MM.1S (cell line): ENCODE data around the gene FAM174C.

Experiments used
- CTCF ChIP-seq: fragments of 300-600 bp; sonication (generic); IDR thresholded peaks from 2 replicates; pipeline ENCODE4 v1.5.1; 2016; ENCODE audit warnings: antibody characterized with exemption, low read length, mixed read lengths
- EZH2 ChIP-seq: fragments of 300-600 bp; sonication (generic); optimal IDR thresholded peaks from 2 replicates; pipeline ENCODE3; 2017; ENCODE audit warnings: low read depth, mild to moderate bottlenecking, antibody characterized with exemption, low read length, mixed read lengths

DNA sequence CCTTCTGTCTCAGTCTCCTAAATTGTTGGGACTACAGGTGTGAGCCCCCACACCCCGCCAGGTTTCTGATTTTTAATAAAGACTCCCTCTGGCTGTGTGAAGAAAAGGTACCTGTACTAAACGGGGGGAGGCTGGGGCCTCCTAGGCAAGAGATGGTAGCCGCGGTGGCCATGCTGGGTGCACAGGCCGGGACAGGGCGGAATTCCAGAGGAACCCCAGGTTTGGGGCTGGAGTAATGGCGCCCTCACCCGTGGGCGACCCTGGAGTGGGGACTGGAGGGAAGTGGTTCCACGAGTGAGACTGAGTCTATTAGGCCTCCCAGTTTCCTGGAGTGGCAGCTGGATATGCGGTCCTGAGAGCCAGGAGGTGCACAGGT, 35.9 kb upstream of the FAM174C start:
- no peak for TF ChIP-seq EZH2
- TF ChIP-seq CTCF: no peak
